NCI-H2196 treated with DMSO at 0.1 percent for 48 hours (cell line): ENCODE results near the gene SYT5.
A peak's percentile ranks its signal among the peaks of the same experiment; 100 is the strongest.
"Not testable (repeated sequence)": the region's sequence is repeated elsewhere in the genome, so short reads cannot be mapped to it uniquely, and the experiment has no call there.

ENCODE experiments used
- DNase-seq: peaks from one replicate; lab custom pipeline; 2025; ENCODE audit not compliant: unreplicated experiment; lab: John Stamatoyannopoulos, UW

Gene SYT5

DNA sequence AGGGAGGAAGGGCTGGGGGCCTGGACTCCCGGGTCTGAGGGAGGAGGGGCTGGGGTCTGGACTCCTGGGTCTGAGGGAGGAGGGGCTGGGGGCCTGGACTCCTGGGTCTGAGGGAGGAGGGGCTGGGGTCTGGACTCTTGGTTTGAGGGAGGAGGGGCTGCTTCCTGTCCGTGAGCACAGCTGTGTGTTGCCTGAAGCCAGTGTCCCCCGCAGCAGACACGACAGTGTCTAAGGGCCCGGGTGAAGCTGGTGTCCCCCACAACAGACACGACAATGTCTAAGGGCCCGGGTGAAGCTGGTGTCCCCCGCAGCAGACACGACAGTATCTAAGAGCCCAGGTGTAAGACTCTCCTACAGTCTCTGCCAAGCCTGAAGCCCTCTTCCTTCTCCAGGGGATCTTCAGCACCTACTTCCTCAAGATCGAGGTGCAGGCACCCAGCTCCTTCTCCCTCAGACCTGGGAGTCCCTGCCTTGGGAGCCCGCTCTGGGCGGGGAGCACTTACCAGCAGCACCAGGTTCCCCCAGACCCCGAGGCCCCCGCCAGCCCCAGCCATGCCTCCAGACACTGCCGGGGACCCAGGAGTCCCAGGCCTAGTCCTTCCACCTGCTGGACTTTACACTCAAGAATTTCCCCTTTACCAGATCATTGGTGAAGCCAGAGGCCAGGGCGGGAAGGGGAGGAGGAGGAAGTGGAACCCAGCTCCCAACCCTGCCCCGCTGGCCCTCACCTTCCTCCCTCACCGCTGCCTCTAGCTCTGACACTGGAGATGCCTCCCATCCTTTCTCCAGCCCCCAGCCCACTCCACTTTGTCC lies 29.0 kb upstream of the SYT5 start, which contains the start of gene PTPRH:
PTPRH (minus strand) TSS at position 622 of the 813 bp plus-strand sequence; CDS start at position 554, 68 bp downstream.
- peak; percentile 17 for DNase-seq

DNA sequence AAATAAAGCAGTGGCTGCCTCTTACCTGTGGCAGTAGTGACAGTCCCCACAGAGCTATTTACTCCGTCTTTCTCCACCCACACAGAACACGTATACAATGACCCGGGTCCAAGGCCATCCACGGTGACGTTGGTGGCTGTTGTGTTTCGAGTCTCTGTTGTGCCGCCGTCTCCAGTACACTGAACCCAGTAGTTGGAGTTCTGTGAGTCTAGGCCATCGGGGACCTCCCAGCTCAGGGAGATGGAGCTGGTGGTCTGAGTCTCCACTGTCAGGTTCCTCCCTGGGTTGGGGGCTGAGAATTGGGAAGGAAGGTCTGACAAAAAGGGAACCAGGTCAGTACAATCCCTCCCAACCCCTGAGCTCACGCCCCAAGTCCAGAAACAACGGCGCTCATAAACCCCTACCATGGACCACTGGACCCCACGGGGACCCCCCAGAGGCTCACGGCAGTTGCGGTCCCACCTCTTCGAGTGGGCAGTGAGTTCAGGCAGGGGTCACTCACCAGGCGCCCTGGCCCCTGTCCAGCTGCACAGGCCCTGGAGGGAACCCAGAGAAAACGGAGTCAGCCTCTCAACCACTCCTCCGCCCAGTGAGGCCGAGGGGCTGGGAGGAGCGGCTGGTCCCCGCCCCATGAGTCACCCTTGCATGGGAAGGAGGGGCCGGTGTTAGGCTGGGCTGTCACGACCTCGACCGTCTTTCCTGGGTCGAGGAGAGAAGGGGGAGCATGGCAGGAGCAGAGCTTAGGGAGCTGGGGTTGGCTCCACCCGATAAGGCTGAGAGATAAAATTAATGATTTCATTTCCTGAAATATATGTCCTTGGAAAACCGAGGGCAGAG lies 26.8 kb upstream of the SYT5 start:
- DNase-seq = peak; percentile 76

GRCh38 chr19:55202199-55202598 lies 22.1 kb upstream of the SYT5 start:
- not testable (repeated sequence) for DNase-seq

- DNase-seq = no peak
Observed at GRCh38 chr19:55199620-55200204, 19.6 kb upstream of the SYT5 start.

DNA sequence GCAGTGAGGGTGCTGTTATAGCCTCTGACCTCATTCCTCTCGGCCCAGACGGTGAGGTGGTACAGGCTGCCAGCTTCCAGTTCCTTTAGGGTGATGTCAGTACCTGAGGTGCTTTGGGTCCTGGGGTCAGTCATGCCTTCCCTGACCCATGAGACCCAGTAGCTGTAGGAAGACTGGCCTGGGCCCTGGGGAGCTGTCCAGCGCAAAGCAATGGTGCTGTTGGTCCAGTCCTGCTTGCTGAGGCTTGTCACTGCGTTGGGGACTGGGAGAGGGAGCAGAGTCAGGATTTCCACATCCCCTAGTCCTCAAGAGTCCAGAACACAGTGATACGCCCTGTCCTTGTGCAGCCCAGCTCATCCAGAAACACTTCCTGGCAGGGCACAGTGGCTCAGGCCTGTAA lies 18.6 kb upstream of the SYT5 start:
- DNase-seq = no peak

DNA sequence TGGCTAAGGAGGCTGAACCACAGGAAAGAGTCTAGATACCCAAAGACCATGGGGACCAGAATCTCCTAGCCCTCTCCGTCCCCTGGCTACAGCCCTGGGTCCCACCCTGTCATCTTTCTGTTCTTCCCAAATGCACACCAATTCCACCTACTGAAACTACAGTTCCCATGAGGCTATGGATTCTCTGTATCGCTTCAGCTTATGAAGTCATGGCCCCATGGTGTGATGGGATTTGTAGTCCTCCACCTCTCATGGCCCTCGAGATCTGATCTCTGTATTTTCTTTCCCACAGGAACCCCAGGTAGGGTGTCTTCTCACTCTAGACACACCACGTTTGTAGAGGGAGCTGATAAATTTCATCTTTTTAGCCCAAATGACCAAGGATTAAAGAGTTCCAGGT lies 17.4 kb upstream of the SYT5 start:
- DNase-seq = no peak

DNA sequence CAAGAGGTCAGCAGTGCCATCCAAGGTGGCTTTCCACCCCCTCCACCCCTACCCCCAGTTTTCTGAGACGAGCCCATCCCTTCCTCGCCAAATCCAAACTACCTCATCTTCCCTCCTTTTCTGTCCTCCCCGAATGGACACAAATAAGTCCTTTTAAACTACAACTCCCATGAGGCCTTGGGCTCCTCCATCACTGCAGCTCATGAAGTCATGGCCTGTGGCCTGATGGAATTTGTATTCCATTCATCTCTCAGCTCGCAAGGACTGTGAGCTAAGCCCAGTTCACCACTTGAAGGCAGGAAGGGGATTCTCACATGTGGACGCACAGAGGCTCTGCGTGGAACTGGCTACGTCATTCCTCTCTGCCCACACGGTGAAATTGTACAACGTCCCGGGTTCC lies 16.7 kb upstream of the SYT5 start:
- DNase-seq = no peak

DNA sequence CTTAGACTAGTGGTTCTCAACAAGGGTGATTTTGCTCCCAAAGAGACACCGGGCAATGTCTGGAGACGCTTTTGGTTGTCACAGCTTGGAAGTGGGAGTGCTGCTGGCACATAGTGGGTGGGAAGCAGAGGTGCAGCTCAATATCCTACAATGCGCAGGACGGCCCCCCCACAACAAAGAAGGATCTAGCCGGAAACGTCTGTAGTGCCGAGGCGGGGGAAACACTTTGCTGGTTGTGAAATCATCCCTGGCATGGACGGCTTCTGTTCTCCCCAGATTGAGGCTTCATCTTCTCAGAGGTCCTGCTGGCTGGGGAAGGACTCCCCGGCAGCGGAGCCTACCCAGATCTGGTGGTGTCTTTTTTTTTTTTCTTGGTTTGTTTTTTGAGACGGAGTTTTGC lies 13.4 kb upstream of the SYT5 start:
- DNase-seq = no peak

DNA sequence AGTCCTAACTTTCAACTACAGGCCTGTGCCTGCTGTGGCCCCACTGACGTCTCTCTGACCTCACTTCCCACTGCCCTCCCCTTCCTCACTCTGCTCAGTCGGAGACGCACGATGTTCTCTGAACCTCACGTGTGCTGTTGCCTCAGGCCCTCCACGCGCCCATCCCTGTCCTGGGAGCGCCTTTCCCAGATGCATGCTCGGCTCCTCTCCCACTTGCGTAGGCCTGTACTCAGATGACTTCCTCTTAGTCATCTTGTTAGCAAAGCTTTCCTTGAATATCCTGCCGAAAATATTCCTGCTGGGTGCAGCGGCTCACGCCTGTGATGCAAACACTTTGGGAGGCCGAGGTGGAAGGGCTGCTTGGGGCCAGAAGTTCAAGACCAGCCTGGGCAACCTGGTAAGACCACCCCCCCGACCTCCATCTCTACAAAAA lies 9.3 kb upstream of the SYT5 start:
- DNase-seq = no peak

GRCh38 chr19:55188625-55189024 lies 8.5 kb upstream of the SYT5 start:
- no peak for DNase-seq

DNA sequence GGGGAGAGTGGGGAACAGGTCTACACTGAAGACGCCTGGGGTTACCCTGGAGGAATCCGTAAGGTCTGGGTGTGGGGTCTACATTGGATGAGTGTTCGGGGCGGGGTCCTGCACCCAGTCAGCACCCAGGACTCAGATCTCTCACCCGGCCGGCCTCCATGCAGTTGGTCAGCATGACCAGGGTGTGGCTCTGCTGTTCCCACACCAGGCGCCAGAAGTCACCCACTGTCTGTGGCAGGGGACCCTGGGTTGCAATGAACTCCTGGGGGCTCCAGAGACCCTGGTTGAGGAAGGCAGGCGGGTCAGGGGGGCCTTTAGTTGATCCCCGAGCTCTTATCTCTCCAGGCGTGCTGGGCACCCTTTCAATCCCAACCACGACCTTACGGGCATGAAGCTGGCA lies 6.0 kb upstream of the SYT5 start:
- DNase-seq = no peak

DNA sequence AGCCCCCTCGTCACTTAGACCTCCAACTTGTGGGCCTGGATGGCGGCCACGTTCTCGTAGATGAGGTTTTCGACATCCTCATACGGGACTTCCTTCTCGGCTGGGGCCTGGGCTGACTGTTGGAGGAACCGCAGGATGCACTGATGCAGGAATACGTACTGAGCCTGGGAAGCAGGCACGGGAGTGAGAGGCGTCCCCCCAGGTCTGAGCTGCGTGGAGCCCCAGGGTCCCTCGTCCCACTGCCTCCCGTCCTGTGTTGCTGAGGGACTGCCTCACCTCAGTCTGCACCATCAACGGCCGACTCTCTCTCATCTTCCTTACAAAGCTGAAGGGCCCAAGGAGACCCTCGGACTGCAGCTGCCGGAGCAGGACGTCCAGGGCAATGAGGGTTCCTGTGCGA lies 1.7 kb upstream of the SYT5 start:
- no peak for DNase-seq

GRCh38 chr19:55178781-55179599 lies 1.1 kb downstream of the SYT5 start:
- DNase-seq = peak; percentile 89

DNA sequence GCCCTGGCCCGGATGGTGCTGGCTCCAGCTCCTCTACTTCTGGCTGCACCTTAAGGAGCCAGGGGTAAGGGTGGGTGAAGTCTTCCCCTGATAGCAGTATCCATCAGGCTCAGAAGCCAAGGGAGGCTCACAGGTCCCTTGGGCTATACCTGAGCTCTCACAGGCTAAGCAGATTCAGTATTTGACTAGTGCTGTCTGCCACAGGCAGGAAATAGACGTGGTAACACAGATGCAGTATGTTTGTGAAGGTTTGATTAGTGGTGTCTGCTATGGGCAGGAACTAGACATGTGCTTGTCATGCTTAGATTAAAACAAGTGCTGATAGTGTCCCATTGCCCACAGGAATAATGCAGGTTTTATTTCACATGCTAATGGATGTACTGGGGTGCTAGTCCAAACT lies 4.0 kb downstream of the SYT5 start:
- no peak for DNase-seq

DNA sequence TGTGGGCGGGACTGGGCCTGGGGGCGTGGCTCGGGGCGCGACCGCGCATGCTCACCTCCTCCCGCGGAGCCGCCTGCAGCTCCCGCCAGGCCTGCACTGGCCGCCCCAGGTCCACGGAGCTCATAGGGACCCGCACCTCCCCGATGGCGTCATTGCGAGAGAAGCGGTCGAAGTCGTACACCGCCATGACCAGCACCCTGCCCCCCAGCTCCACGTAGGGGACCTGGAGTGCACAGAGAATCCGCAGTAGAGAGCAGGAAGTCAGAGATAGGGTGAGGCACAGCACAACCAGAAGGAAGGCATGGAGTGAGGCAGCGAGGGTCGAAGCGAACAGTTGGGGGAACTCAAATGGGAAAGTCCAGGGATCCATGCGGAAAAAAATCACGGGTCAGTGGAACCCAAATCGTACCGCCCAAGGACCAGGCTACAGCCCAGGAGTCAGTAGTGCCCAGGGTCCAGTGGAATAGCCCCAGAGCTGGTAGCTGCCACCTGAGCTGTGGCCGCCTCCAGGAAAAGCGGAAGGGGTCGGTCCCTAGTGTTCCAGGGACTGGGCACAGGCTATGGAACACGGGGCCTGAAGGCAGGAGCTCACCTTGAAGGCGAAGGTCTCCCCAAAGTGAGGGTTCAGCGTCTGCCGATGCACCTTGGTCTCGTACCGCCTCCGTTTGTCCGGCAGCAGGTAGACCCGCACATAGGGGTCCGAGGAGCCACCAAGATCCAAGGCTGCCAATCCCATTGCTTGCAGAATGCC lies 4.8 kb downstream of the SYT5 start:
- no peak for DNase-seq

GRCh38 chr19:55174425-55175116 lies 5.5 kb downstream of the SYT5 start:
- DNase-seq = no peak

DNA sequence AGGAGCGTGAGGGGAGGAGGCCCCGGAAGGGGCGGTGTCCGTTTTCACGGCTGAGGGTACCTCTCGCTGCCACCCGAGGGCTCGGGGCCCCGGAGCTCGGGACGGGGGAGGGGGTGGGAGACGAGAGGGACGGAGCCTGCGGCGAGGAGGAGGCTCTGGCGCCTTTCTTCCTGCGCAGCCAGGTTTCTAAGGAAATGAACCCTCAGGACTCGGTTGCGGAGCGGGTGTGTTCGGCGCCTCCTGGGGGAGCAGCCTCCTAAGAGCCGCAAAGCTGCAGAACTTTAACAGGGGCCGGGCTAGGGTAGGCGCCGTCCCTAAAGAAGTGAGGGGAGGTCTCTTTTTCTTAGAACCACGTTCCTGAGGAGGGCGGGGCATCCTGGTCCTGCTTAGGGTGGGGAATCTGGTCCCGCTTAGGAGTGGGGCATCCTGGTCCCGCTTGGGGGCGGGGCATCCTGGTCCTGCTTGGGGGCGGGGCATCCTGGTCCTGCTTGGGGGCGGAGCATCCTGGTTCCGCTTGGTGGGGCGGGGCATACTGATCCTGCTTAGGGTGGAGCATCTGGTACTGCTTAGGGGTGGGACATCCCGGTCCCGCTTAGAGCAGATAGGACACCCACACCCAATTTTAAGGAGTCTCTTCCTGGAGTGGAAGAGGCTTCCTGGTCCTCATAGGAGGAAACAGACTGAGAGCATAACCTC lies 6.2 kb downstream of the SYT5 start:
- peak; percentile 74 for DNase-seq

DNA sequence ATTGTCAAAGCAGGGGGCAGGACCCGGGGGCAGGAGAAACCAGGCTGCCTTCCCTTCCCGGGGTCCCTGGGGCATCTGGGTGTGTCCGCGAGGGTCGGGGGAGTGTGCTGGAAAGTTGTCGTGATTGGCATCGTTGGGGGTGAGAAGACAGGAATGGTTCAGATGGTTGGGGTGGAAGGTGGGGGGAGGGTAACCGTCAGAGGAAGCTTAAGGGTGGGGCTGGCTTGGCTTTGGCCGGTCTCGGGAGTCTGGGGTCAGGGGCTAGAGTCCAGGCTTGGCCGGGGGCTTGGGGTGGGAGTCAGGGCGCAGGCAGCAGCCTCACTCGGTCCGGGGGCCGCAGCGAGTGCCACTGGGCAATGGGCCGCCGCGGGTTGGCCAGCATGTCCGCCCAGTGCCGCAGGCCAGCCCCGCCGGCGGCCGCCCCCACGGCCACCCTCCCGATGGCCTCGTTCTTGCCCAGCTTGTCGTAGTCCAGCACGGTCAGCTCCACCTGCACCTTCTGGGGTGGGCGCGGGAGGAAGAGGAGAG lies 6.8 kb downstream of the SYT5 start:
- no peak for DNase-seq

DNA sequence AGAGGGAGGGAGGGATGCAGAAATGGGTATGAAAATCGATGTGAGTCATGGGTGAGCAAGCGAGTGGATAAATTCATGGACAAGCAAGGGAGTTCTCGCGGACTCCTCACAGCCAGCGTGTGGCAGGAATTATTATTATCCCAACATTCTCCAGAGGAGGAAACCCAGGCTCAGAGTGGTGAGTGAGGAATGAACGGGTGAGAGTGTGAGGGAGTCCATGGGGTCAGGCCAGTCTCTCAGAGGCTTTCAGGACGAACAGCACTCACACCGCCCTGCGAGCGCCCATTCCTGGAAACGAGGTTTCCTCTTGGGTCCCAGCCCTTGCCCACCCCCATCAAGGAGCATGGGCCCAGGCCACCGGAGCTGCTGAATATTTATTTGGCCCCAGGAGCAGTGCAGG lies 7.3 kb downstream of the SYT5 start:
- DNase-seq = no peak
